SK-N-MC (cell line): ENCODE measurements around the gene ROS1.

Experiments
- EZH2 ChIP-seq: fragments of 200-600 bp; sonication (generic); IDR thresholded peaks from one replicate; pipeline ENCODE4 v1.6.1; 2017; ENCODE audit warnings: antibody characterized with exemption
- FOXP2 ChIP-seq: optimal IDR thresholded peaks from 2 replicates; pipeline ENCODE3; 2011; ENCODE audit warnings: mild to moderate bottlenecking, moderate library complexity; ENCODE audit not compliant: insufficient read depth; ENCODE audit errors: extremely low read length, control extremely low read depth
- POLR2AphosphoS5 ChIP-seq: IDR thresholded peaks from 2 replicates; pipeline ENCODE4 v1.6.1; 2012; ENCODE audit warnings: mild to moderate bottlenecking, low read depth, low read length, borderline replicate concordance

GRCh38 chr6:117463762-117464665 lies 38.3 kb upstream of the ROS1 start:
- no peak for TF ChIP-seq POLR2AphosphoS5
- TF ChIP-seq EZH2, result no peak
- TF ChIP-seq FOXP2, result no peak
